Bronchial epithelial cell (primary cell): Measurements from ENCODE around the gene HNRNPA3. TPM values are rescaled to one million over a fixed set of nuclear protein-coding genes. Genes with fewer than 3 reads are reported as not detected.
A peak's percentile ranks its signal among the peaks of the same experiment; 100 is the strongest.

Source experiments
- DNase-seq: peaks from one replicate; pipeline ENCODE4 v3.0.0-alpha.2; 2010; ENCODE audit warnings: low read depth
- FAIRE-seq: peaks from 2 replicates; lab custom pipeline; 2011; peaks lifted over from hg19 to GRCh38; lab: Jason Lieb, UNC
- H3K27me3 ChIP-seq: 2 replicates; pipeline ENCODE4 v1.5.1; 2011; ENCODE audit warnings: low read length; ENCODE audit not compliant: control insufficient read depth, insufficient read depth
- H3K36me3 ChIP-seq: 2 replicates; pipeline ENCODE4 v1.5.1; 2011; ENCODE audit warnings: low read length; ENCODE audit not compliant: control insufficient read depth, insufficient read depth
- H3K4me3 ChIP-seq: 2 replicates; pipeline ENCODE4 v1.5.1; 2011; ENCODE audit warnings: mild to moderate bottlenecking, low read depth, low read length, control low read depth
- total RNA-seq: library from RNA; depleted of rRNA; stranded (reverse); fragments of >200 nt; gene quantifications from 2 replicates; pipeline ENCODE4 v1.2.1, GENCODE V29; 2014
- TF ChIP-seq, protein P1 (sequence below): IDR thresholded peaks from 2 replicates; pipeline ENCODE4 v1.5.1; 2011; ENCODE audit warnings: mild to moderate bottlenecking, moderate library complexity, low read length, control low read depth, inconsistent platforms; ENCODE audit not compliant: insufficient read depth, severe bottlenecking

Gene HNRNPA3
- total RNA-seq, 1 donor from 2014 or later: 30.5 TPM

GRCh38 chr2:177169810-177170514, 42.6 kb upstream of the HNRNPA3 start:
- DNase-seq (peak; percentile 99), FAIRE-seq (no peak)
- Histone ChIP-seq H3K36me3 (no peaks in the 10 kb centered on the region), H3K4me3 (no peak overlapping the region), H3K27me3 (no peaks in the 10 kb centered on the region)
- TF ChIP-seq, protein P1, sequence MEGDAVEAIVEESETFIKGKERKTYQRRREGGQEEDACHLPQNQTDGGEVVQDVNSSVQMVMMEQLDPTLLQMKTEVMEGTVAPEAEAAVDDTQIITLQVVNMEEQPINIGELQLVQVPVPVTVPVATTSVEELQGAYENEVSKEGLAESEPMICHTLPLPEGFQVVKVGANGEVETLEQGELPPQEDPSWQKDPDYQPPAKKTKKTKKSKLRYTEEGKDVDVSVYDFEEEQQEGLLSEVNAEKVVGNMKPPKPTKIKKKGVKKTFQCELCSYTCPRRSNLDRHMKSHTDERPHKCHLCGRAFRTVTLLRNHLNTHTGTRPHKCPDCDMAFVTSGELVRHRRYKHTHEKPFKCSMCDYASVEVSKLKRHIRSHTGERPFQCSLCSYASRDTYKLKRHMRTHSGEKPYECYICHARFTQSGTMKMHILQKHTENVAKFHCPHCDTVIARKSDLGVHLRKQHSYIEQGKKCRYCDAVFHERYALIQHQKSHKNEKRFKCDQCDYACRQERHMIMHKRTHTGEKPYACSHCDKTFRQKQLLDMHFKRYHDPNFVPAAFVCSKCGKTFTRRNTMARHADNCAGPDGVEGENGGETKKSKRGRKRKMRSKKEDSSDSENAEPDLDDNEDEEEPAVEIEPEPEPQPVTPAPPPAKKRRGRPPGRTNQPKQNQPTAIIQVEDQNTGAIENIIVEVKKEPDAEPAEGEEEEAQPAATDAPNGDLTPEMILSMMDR: no peak

DNA sequence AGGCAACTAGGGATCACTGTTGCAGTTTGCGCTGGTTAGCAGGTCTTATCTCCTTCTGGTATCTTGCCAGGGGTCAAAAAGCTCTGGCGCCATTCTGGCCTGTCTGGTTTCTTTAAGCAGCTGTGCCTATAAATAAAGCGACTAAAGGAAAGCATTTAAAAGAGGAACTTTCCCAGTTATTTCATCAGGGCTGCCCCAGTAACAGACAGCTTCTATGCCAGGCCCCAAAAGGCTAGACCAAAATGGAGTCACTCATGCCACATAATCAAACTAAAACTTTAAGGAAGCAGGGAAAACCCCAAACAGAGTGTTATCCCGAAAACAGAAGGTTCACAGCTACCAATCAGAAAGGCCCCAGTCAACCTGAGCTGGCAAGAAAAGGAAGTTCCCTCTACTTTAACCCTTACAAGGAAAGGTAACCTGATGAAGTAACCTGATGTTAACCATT, 41.2 kb upstream of the HNRNPA3 start:
- DNase-seq (peak; percentile 89), FAIRE-seq (no peak)
- TF ChIP-seq, protein P1: no peak
- Histone ChIP-seq H3K36me3 (no peaks in the 10 kb centered on the region), H3K27me3 (no peaks in the 10 kb centered on the region), H3K4me3 (no peak overlapping the region)

- no peak for FAIRE-seq
- Histone ChIP-seq H3K36me3 (no peaks in the 10 kb centered on the region), H3K27me3 (no peaks in the 10 kb centered on the region), H3K4me3 (no peak overlapping the region)
- TF ChIP-seq, protein P1: no peak
- DNase-seq: peak; percentile 91
These were observed 40.3 kb upstream of the HNRNPA3 start for GRCh38 chr2:177172034-177172880.

- TF ChIP-seq, protein P1: no peak
- FAIRE-seq (no peak), DNase-seq (no peak)
- H3K4me3 ChIP-seq: no peak overlapping the region
- no peaks in the 10 kb centered on the region for H3K27me3 ChIP-seq
- no peaks in the 10 kb centered on the region for H3K36me3 ChIP-seq
These were observed 38.1 kb upstream of the HNRNPA3 start for GRCh38 chr2:177174486-177174885.

- no peak for DNase-seq
- TF ChIP-seq, protein P1: no peak
These were observed 36.5 kb upstream of the HNRNPA3 start for GRCh38 chr2:177175917-177176668.

More at GRCh38 chr2:177175917-177176668, 36.5 kb upstream of the HNRNPA3 start:
- no peaks in the 10 kb centered on the region for H3K27me3 ChIP-seq
- no peaks in the 10 kb centered on the region for H3K36me3 ChIP-seq
- no peak overlapping the region for H3K4me3 ChIP-seq
- FAIRE-seq: no peak
